Measurements from ENCODE around the gene SEPTIN14.

- TF ChIP-seq CTCF (IDR thresholded peaks at IDR 0.05), result no peak
- no peak for TF ChIP-seq POLR2A (IDR thresholded peaks at IDR 0.05)
Observed at GRCh38 chr7:55774327-55775050, 88.1 kb downstream of the SEPTIN14 start.

All from tibial nerve (tissue), 3 donors.